GM18867 (cell line): ENCODE results near the gene MPP7.

Experiments used
- ATAC-seq: cut with Tn5 transposase; IDR thresholded peaks from one replicate; pipeline ENCODE4 v1.9.1; 2021; ENCODE audit warnings: mild to moderate bottlenecking, moderate library complexity; ENCODE audit not compliant: unreplicated experiment

Gene MPP7

DNA sequence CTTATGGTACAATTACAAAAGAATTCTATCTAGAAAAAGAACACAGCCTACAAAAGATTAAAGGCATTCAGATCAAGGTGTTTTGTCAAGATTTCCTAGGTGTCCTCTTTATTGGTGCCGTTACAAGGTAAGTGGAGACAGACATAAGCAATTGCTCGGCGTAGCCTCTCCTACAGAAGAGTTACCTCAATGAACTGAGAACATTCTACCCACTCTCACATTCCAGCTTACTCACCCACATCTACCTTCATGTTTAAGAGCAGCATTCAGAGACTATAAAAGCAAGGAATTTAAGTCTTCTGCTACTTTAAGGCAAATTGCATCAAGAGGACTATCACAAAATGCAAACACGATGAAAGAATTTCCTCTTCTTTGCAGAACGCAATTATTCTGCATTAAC, 29.5 kb downstream of the MPP7 start:
- ATAC-seq, result no peak

GRCh38 chr10:28269842-28270456, 32.9 kb downstream of the MPP7 start:
- ATAC-seq, result no peak

DNA sequence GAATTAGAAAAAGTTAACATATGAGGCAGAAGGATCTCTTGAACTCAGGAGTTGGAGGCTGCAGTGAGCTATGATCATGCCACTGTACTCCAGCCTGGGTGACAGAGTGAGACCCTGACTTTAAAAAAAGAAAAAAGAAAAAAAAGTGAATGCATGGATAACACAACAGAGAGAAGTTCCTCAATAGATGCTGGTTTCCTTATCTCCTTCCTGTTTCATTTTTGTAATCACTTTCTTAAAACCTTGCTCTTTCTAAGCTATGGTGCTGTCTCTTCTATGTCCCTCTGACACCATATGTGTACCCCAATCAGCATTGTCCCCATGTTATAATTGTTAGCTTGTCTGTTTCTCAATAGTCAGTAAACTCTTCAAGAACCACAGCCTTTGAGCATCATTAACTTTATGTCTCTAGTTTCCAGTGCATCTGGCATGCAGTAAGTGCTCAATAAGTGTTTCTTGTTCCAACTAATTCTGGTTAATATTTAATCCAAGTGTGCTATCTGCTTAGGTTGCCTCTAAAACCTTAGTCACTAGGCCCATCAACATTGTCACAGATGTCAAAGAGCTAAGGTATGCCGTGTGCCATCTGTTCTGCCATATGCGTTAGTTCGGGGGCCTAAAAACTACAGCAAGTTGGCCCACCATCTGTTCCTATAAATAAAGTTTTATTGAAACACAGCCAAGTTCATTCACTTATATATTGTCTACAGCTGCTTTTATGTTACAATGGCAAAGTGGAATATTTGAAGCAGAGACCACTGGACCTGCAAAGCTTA, 36.2 kb downstream of the MPP7 start:
- no peak for ATAC-seq

DNA sequence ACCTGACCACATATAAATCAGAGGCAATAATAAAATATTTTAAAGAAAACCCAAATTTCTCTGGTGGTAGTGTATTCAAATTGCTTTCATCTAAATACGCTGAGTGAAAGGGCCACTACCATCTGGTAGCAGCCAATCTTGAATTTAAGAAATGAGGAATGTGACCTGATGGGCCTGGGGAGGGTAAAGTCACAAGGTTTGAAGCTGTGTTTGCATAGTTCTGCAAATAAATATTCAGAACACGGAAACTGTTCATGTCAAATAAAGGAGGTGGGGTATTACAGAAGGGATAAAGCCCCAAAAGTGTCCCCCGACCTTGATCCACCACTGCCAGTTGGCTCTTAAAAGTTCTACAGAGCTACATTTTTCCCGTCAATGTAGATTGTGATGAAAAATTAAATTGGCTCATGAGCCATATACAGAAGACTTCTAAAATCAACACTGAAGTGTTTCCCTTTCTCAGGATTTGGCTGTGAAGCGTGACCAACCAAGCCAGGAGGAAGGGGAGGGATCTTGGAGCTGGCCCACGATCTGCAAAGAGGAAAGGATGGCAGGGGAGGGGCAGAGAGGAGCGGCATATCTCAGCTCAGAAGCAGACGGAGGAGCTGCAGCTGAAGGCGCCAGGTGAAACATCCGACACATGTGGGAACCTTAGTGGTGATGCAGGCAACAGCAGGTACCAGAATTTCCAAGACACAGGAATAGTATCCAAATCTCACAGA, 39.6 kb downstream of the MPP7 start:
- no peak for ATAC-seq

DNA sequence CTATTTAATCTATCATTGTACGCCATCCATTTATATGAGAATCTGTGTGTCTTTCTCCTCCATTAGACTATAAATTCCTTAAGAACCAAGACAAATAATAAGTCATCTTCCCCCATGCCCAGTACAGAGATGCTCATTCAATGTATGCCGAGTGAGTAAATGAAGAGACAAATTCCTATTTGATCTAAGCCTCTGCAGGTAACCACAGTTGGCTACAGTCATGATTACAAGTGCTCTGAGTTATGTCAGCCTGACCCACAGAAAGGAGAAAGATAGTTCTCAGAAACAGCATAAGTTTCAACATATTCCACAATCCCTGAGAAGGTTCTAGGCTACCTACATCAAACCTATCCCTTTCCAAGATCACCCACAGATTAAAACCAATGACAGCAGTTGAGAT, 46.1 kb downstream of the MPP7 start:
- no peak for ATAC-seq

- ATAC-seq, result no peak
Measured at GRCh38 chr10:28254290-28254985, 48.4 kb downstream of the MPP7 start.

GRCh38 chr10:28253169-28253785, 49.6 kb downstream of the MPP7 start:
- no peak for ATAC-seq
